NCI-H345 treated with DMSO at 0.1 percent for 48 hours (cell line): ENCODE data around the gene CD160.
A peak's percentile ranks its signal among the peaks of the same experiment; 100 is the strongest.
"Not testable (repeated sequence)": the region's sequence is repeated elsewhere in the genome, so short reads cannot be mapped to it uniquely, and the experiment has no call there.

Experiments used
- DNase-seq: peaks from one replicate; lab custom pipeline; 2025; ENCODE audit not compliant: unreplicated experiment; lab: John Stamatoyannopoulos, UW

The CD160 gene

GRCh38 chr1:145758116-145758515, 38.8 kb downstream of the CD160 start:
- no peak for DNase-seq

- DNase-seq, result no peak
Observed at GRCh38 chr1:145758575-145758974, 39.3 kb downstream of the CD160 start.

DNA sequence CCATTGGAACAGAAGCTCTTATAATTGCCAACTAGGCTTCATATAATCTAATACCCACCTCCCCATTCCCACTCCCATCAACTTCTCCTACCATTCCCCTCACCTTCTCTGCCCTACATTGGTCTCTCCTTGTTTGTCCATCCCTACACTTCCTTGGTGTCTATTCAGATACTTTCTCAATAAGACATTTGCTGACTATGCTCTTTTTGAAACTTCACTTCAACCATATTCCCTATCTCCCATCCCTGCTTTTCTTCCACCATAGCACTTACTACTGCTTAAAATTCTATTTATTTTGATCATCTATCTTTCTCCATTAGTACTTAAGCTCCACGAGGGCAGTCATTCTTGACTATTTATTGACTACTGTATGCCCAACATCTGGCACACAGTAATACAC, 40.4 kb downstream of the CD160 start:
- no peak for DNase-seq

DNA sequence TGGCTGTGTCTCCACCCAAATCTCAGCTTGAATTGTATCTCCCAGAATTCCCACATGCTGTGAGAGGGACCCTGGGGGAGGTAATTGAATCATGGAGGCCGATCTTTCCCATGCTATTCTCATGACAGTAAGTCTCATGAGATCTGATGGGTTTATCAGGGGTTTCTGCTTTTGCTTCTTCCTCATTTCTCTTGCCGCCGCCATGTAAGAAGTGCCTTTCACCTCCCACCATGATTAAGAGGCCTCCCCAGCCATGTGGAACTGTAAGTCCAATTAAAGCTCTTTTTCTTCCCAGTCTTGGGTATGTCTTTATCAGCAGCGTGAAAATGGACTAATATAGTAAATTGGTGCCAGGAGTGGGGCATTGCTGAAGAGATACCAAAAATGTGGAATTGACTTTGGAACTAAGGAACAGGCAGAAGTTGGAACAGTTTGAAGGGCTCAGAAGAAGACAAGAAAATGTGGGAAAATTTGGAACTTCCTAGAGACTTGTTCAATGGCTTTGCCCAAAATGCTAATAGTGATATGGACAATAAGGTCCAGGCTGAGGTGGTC, 41.2 kb downstream of the CD160 start:
- DNase-seq, result not testable (repeated sequence)

DNA sequence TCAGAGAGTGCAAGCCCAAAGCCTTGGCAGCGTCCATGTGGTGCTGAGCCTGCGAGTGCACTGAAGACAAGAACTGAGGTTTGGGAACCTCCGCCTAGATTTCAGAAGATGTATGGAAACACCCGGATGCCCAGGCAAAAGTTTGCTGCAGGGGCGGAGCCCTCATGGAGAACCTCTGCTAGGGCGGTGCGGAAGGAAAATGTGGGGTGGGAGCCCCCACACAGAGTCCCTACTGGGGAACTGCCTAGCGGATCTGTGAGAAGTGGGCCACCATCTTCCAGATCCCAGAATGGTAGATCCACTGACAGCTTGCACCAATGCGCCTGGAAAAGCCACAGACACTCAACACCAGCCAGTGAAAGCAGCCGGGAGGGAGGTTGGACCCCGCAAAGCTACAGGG, 42.2 kb downstream of the CD160 start:
- DNase-seq, result not testable (repeated sequence)

- DNase-seq, result not testable (repeated sequence)
Observed at GRCh38 chr1:145762001-145762400, 42.7 kb downstream of the CD160 start.

DNA sequence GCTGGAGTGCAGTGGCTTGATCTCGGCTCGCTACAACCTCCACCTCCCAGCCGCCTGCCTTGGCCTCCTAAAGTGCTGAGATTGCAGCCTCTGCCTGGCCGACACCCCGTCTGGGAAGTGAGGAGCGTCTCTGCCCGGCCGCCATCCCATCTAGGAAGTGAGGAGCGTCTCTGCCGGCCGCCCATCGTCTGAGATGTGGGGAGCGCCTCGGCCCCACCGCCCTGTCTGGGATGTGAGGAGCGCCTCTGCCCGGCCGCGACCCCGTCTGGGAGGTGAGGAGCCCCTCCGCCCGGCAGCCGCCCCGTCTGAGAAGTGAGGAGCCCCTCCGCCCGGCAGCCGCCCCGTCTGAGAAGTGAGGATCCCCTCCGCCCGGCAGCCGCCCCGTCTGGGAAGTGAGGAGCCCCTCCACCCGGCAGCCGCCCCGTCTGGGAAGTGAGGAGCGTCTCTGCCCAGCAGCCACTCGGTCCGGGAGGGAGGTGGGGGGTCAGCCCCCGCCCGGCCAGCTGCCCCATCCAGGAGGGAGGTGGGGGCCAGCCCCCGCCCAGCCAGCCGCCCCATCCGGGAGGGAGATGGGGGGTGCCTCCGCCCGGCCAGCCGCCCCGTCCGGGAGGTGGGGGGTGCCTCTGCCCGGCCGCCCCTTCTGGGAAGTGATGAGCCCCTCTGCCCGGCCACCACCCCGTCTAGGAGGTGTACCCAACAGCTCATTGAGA, 45.1 kb downstream of the CD160 start:
- DNase-seq, result not testable (repeated sequence)

DNA sequence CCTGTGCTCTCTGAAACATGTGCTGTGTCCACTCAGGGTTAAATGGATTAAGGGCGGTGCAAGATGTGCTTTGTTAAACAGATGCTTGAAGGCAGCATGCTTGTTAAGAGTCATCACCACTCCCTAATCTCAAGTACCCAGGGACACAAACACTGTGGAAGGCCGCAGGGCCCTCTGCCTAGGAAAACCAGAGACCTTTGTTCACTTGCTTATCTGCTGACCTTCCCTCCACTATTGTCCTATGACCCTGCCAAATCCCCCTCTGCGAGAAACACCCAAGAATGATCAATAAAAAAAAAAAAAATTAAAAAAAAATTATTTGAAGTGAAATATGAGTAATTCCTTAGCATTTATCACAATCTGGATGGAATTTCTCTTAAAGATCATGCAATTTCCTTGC, 45.8 kb downstream of the CD160 start:
- DNase-seq, result not testable (repeated sequence)

DNA sequence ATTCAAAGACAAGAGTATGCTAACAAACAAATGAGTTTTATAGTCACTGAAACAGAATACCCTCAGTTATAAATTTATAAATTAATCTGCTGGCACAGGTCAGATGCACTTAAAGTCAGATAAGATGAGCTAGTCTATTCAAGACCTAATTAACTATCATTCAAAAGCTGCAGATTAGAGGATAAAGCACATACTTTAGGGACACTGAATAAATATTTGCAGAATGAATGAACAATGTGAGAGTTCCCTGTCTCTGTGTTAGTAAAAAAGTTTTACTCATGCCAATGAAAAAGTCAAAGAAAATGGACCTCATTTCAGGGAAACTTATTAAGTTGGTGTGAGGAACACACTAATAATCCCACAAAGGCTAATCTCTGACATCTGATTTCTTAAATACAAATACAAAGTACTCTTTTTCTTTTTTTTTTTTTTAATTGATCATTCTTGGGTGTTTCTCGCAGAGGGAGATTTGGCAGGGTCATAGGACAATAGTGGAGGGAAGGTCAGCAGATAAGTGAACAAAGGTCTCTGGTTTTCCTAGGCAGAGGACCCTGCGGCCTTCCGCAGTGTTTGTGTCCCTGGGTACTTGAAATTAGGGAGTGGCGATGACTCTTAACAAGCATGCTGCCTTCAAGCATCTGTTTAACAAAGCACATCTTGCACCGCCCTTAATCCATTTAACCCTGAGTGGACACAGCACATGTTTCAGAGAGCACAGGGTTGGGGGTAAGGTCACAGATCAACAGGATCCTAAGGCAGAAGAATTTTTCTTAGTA, 46.5 kb downstream of the CD160 start:
- not testable (repeated sequence) for DNase-seq

GRCh38 chr1:145766926-145767325, 47.6 kb downstream of the CD160 start:
- not testable (repeated sequence) for DNase-seq

DNA sequence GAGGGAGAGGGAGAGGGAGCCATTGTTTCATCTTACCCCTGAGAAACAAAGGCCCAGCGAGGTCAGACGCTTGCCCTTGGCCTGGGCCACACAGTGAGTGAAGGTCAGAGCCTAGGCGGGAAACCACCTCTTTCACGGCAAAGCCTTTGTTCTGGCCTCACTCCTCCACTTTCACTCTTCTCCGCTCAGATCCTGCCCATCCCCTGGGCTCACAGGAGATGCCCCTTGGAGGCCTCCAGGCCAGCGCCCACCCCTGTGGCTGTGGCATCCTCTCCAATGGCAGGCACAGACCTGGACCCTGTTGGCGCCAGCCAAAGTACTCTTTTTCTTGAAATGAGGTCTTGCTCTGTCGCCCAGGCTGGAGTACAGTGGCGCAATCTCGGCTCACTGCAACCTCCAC, 48.7 kb downstream of the CD160 start:
- DNase-seq, result not testable (repeated sequence)

DNA sequence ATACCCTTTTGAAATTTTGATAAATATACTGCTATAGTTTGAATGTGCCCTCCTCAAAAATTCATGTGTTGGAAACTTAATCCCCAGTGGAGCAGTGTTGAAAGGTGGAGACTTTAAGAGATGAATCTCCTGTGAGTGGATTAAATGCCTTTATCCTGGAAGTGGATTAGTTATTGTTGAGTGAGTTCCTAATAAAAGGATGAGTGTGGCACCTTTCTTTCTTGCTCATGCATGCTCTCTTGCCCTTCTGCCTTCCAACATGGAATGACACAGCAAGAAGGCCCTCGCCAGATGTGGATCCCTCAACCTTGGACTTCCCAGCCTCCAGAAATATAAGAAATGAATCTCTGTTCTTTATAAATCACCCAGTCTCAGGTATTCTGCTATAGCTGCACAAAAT, 51.8 kb downstream of the CD160 start:
- DNase-seq, result no peak

GRCh38 chr1:145773423-145773822, 54.1 kb downstream of the CD160 start:
- DNase-seq, result no peak

DNA sequence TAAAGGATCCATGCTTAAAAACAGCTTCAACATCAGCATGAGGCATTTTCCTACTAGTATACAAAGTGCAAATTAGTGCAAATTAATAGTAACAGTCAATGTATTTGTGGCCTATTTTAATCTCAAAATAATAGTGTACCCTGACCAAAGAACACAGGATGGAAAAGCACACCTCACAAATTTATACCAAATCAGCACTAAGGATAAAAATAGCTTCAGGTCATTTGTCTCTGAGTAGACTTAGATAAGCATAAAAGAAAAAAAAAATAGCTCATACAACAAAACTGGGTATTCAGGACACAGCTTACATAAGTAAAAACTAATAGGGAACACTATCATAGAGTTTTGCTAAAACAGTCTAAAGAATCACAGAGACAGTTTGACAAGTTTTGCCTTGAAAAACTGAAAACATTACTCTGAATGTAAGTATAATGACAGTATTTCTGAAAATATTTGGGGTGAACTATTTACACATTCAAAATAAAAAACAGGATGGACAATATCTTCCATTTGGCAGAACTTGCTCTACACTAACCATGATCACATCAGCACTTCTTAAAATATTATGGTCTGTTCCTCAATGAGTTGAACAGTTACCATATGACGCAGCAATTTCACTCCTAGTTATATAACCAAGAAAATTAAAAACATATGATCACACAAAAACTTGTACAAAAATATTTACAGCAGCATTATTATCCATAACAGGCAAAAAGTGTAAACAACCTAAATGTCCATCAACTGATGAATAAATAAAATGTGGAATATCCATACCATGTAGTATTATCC, 58.3 kb downstream of the CD160 start:
- DNase-seq, result no peak

GRCh38 chr1:145778146-145778540, 58.8 kb downstream of the CD160 start:
- no peak for DNase-seq

DNA sequence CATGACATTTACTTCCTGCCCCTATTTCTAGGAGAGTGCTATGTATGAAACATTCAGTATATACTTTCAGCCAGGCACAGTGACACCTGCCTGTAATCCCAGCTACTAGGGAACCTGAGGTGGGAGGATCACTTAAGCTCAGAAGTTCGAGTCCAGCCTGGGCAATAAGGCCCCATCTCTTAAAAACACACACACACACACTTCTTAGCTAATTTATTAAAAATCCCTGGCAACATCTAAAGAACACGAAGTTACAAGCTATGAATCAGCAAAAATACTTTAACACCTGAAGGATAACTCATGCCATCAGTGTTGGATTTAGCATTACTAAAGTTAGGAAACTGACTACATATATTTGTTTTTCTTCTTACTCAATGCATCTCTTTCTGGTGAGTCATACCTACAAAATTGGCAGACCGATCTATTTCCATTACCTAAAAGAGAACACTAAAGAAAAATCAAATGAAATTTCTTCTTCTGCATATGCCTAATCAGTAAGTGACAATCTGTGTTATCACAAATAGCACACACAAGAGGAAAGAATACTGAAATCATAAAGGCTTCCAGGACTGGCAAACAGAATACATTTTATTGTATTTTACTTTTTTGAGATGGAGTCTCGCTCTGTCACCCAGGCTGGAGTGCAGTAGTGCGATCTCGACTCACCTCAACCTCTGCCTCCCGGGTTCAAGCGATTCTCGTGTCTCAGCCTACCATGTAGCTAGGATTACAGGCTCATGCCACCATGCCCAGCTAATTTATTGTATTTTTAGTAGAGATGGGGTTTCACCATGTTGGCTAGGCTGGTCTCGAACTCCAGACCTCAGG, 63.2 kb downstream of the CD160 start:
- no peak for DNase-seq

GRCh38 chr1:145784409-145784808, 65.1 kb downstream of the CD160 start:
- DNase-seq, result no peak

GRCh38 chr1:145785547-145785946, 66.2 kb downstream of the CD160 start:
- DNase-seq, result peak; percentile 57

GRCh38 chr1:145786271-145786670, 67.0 kb downstream of the CD160 start:
- no peak for DNase-seq

DNA sequence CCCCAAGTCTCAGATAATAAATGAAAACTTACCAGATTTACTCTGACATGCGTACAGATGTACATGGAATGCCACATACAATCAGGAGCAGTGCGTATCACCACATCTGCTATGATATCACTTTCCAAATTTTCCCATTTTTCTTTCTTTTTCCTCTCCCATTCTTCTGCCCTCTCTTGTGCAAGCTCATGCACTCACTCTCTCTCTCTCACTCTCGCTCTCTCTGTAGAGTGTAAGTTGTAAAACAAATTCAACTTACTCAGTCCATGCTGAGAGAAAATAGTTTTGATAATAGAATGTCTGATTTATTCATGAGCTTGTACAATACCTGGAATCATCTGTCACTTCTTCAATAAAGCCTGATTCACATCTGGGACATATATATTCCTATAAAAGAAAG, 69.3 kb downstream of the CD160 start:
- no peak for DNase-seq
